ENCODE data around the gene DYSF.

- TF ChIP-seq CTCF (tag by site-specific recombination; IDR thresholded peaks at IDR 0.05) (no peak), ZFHX2 (tag by site-specific recombination; conservative IDR thresholded peaks at IDR 0.05) (no peak)
These were observed 215.7 kb downstream of the DYSF start for GRCh38 chr2:71669058-71669456.

Data from HEK293 (cell line).